ENCODE results near the gene FASTKD2. TPM values are rescaled to one million over a fixed set of nuclear protein-coding genes. Genes with fewer than 3 reads are reported as not detected.

The FASTKD2 gene
- total and polyA plus RNA-seq, 2 donors (not counting 3 experiments of a cell fraction or from before 2014, with no cell fraction given), result 20.6 to 22.6 TPM

DNA sequence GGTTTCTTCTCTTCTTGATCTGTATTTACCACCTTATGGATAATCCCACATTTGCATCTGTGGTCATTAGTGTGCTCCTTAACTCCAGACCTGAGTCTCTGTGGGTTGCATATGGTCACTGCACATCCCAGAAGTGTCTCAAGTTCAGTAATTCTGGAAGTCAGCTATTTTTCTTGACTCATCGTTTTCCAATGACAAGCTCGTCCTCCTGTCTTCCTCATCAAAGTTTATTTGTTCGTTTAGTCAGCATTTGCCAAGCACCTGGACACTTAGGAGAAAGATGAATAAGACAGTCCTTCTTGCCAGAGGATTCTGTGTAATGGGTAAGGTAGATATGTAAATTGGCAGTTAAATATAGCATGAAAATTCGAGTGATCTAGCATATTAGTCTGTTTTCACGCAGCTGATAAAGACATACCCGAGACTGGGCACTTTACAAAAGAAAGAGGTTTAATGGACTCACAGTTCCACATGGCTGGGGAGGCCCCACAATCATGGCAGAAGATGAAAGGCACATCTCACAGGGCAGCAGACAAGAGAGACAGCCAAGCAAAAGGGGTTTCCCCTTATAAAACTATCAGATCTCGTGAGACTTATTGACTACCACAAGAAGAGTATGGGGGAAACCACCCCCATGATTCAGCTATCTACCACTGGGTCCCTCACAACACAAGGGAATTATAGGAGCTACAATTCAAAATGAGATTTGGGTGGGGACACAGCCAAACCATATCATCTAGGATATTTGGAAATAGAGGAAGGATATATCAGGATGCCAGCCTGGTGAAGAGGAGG is 19.4 kb downstream of the FASTKD2 start:
- Histone ChIP-seq H3K4me3 (replicated peaks in 1 of 3; ENCODE audit: insufficient read depth in 1 of 3, low read depth in 1 of 3, low read length in 3 of 3) (no peak overlapping the region), H3K27me3 (ENCODE audit: control insufficient read depth in 2 of 2, insufficient read depth in 2 of 2, low read length in 2 of 2) (no peaks in the 10 kb centered on the region), H3K9ac (replicated peaks; ENCODE audit: extremely low read depth, insufficient read depth, low read length) (no peak overlapping the region), H2AFZ (ENCODE audit: low read depth, low read length) (no peak overlapping the region), H3K9me1 (replicated peaks; ENCODE audit: control insufficient read depth, extremely low read depth, insufficient read depth, low read length) (no peaks in the 10 kb centered on the region), H3K9me3 (replicated peaks; ENCODE audit: control insufficient read depth, insufficient read depth, low read length) (no peaks in the 10 kb centered on the region), H4K20me1 (replicated peaks; ENCODE audit: control insufficient read depth, extremely low read depth, insufficient read depth, low read length) (no peaks in the 10 kb centered on the region), H3K27ac (ENCODE audit: insufficient read depth, low read depth, low read length) (no peak overlapping the region), H3K36me3 (ENCODE audit: control insufficient read depth in 2 of 2, extremely low read depth in 1 of 2, insufficient read depth in 2 of 2, low read length in 2 of 2) (peaks cover 12 to 21% of the 10 kb centered on the region in 2 experiments), H3K4me1 (ENCODE audit: control insufficient read depth, extremely low read depth, insufficient read depth, low read length) (peaks cover 3% of the 10 kb centered on the region), H3K79me2 (ENCODE audit: control insufficient read depth, insufficient read depth, low read length) (peaks cover 16% of the 10 kb centered on the region), H3K4me2 (ENCODE audit: insufficient read depth, low read length) (no peak overlapping the region)
- no TSS peak for BruUV-seq (replicated peaks)
- no peak for TF ChIP-seq POLR2AphosphoS5 (IDR thresholded peaks at IDR 0.05; ENCODE audit: insufficient read depth, low read depth, low read length)
- no peak for TF ChIP-seq JUN (IDR thresholded peaks at IDR 0.05; ENCODE audit: borderline replicate concordance, insufficient read depth, insufficient read length, low read depth)
- TF ChIP-seq, protein P1, sequence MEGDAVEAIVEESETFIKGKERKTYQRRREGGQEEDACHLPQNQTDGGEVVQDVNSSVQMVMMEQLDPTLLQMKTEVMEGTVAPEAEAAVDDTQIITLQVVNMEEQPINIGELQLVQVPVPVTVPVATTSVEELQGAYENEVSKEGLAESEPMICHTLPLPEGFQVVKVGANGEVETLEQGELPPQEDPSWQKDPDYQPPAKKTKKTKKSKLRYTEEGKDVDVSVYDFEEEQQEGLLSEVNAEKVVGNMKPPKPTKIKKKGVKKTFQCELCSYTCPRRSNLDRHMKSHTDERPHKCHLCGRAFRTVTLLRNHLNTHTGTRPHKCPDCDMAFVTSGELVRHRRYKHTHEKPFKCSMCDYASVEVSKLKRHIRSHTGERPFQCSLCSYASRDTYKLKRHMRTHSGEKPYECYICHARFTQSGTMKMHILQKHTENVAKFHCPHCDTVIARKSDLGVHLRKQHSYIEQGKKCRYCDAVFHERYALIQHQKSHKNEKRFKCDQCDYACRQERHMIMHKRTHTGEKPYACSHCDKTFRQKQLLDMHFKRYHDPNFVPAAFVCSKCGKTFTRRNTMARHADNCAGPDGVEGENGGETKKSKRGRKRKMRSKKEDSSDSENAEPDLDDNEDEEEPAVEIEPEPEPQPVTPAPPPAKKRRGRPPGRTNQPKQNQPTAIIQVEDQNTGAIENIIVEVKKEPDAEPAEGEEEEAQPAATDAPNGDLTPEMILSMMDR (IDR thresholded peaks at IDR 0.05; ENCODE audit: extremely low read depth in 1 of 2, insufficient read depth in 1 of 2, low read depth in 1 of 2, low read length in 2 of 2), result no peak
- no peak for TF ChIP-seq FOS (IDR thresholded peaks at IDR 0.05; ENCODE audit: borderline replicate concordance, insufficient read depth, low read length)
- TF ChIP-seq, protein P2, sequence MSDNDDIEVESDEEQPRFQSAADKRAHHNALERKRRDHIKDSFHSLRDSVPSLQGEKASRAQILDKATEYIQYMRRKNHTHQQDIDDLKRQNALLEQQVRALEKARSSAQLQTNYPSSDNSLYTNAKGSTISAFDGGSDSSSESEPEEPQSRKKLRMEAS (IDR thresholded peaks at IDR 0.05; ENCODE audit: insufficient read depth, insufficient read length), result no peak
- TF ChIP-seq GATA2 (IDR thresholded peaks at IDR 0.05; ENCODE audit: insufficient read depth, insufficient read length, low read depth, low read length), result no peak
- no peak for FAIRE-seq
- intact Hi-C loops (cut with micrococcal nuclease) (no loop called here), dilution Hi-C loops (cut with MboI; ENCODE audit: extremely low pct_ligation_motif_present, low sequenced_read_pairs) (no loop called here)
- POLR2A ChIA-PET, result no interaction called here
- CTCF ChIA-PET, result interaction anchor here (0.6 to 4.6 kb wide), 5 partner anchors 10 to 827 kb away, joined by 3 to 25 read pairs (median 15); partner anchors contain the start of genes FASTKD2 and MDH1B
- no peak for DNase-seq (ENCODE audit: low read depth, low spot score)

All from endothelial cell of umbilical vein (primary cell).